Fibroblast of gingiva (primary cell): ENCODE results near the gene ST3GAL3.
"Not testable (repeated sequence)": the region's sequence is repeated elsewhere in the genome, so short reads cannot be mapped to it uniquely, and the experiment has no call there.

ENCODE experiments used
- DNase-seq: peaks from one replicate; pipeline ENCODE4 v3.0.0-alpha.2; 2011; ENCODE audit warnings: low read depth

ST3GAL3 gene

GRCh38 chr1:43757343-43758053 is 50.2 kb downstream of the ST3GAL3 start:
- no peak for DNase-seq

- DNase-seq: no peak
Measured at GRCh38 chr1:43760745-43761317, 53.5 kb downstream of the ST3GAL3 start.

GRCh38 chr1:43763497-43763973 is 56.2 kb downstream of the ST3GAL3 start:
- DNase-seq: peak; percentile 92

GRCh38 chr1:43764581-43764980 is 57.2 kb downstream of the ST3GAL3 start:
- no peak for DNase-seq

- no peak for DNase-seq
Measured at GRCh38 chr1:43766086-43766784, 58.9 kb downstream of the ST3GAL3 start.

- DNase-seq: no peak
Measured at GRCh38 chr1:43766818-43767525, 59.6 kb downstream of the ST3GAL3 start.

- DNase-seq: no peak
Measured at GRCh38 chr1:43768168-43768567, 60.8 kb downstream of the ST3GAL3 start.

- no peak for DNase-seq
Measured at GRCh38 chr1:43769350-43769908, 62.1 kb downstream of the ST3GAL3 start.

- no peak for DNase-seq
Measured at GRCh38 chr1:43770111-43770510, 62.8 kb downstream of the ST3GAL3 start.

- DNase-seq: no peak
Measured at GRCh38 chr1:43772978-43773377, 65.6 kb downstream of the ST3GAL3 start.

GRCh38 chr1:43773821-43774220 is 66.5 kb downstream of the ST3GAL3 start:
- peak; percentile 33 for DNase-seq

- DNase-seq: peak; percentile 72
Measured at GRCh38 chr1:43774359-43774758, 67.0 kb downstream of the ST3GAL3 start.

- peak; percentile 91 for DNase-seq
Measured at GRCh38 chr1:43776043-43776761, 68.9 kb downstream of the ST3GAL3 start.

GRCh38 chr1:43777916-43778315 is 70.6 kb downstream of the ST3GAL3 start:
- DNase-seq: not testable (repeated sequence)

GRCh38 chr1:43779266-43779665 is 71.9 kb downstream of the ST3GAL3 start:
- DNase-seq: no peak

- no peak for DNase-seq
Measured at GRCh38 chr1:43779805-43780403, 72.6 kb downstream of the ST3GAL3 start.

- peak; percentile 90 for DNase-seq
Measured at GRCh38 chr1:43781574-43781973, 74.2 kb downstream of the ST3GAL3 start.

GRCh38 chr1:43783096-43783670 is 75.8 kb downstream of the ST3GAL3 start:
- no peak for DNase-seq

GRCh38 chr1:43783671-43784205 is 76.4 kb downstream of the ST3GAL3 start:
- no peak for DNase-seq

GRCh38 chr1:43786201-43786958 is 79.0 kb downstream of the ST3GAL3 start:
- peak; percentile 13 for DNase-seq
